Sigmoid colon (tissue), 7 donors: ENCODE data around the gene LINGO1. TPM values are rescaled to one million over a fixed set of nuclear protein-coding genes. Genes with fewer than 3 reads are reported as not detected.
A peak's percentile ranks its signal among the peaks of the same experiment; 100 is the strongest.

Experiments used
- DNase-seq: peaks from one replicate; pipeline ENCODE4 v3.0.0-alpha.2; 2019
- H3K27ac ChIP-seq, 4 donors: fragments of 200-600 bp; sonication (generic); one replicate each; pipeline ENCODE4 v1.5.1; 2016 to 2019; ENCODE audit warnings: mild to moderate bottlenecking in 1 of 4
- H3K27me3 ChIP-seq, 3 donors: fragments of 200-600 bp; sonication (generic); one replicate each; pipeline ENCODE4 v1.5.1; 2019; ENCODE audit warnings: mild to moderate bottlenecking in 1 of 3
- H3K36me3 ChIP-seq, 4 donors: fragments of 200-600 bp; sonication (generic); one replicate each; pipeline ENCODE4 v1.5.1; 2016 to 2019
- H3K4me1 ChIP-seq, 4 donors: fragments of 200-600 bp; sonication (generic); one replicate each; pipeline ENCODE4 v1.5.1; 2017 to 2019
- H3K4me3 ChIP-seq, 4 donors: fragments of 200-600 bp; sonication (generic); one replicate each; pipeline ENCODE4 v1.5.1; 2017 to 2019; ENCODE audit warnings: mild to moderate bottlenecking in 2 of 4, moderate library complexity in 1 of 4
- H3K9me3 ChIP-seq, 4 donors: fragments of 200-600 bp in 3 of 4; sonication (generic) in 3 of 4; one replicate each; pipeline versions ENCODE4 v1.5.1 to v1.6.1; 2013 to 2019
- CTCF ChIP-seq, 4 experiments: fragments of 450-650 bp in 3 of 4; fragments of 200-600 bp in 1 of 4; IDR thresholded peaks; one replicate each; pipeline ENCODE4 v1.5.1; 2016 to 2019; ENCODE audit warnings: antibody characterized with exemption in 4 of 4, mild to moderate bottlenecking in 3 of 4, moderate library complexity in 2 of 4
- EP300 ChIP-seq, 4 donors: sonication (generic); formaldehyde crosslinking; IDR thresholded peaks; one replicate each; pipeline ENCODE4 v1.6.1; 2017; ENCODE audit warnings: antibody characterized with exemption in 4 of 4
- POLR2A ChIP-seq, 2 donors: fragments of 450-650 bp; IDR thresholded peaks; one replicate each; pipeline ENCODE4 v1.6.1; 2016; ENCODE audit warnings: antibody characterized with exemption in 2 of 2, mild to moderate bottlenecking in 2 of 2, moderate library complexity in 2 of 2
- POLR2AphosphoS5 ChIP-seq, 4 donors: sonication (generic); formaldehyde crosslinking; IDR thresholded peaks; one replicate each; pipeline ENCODE4 v1.6.1; 2017; ENCODE audit warnings: antibody characterized with exemption in 4 of 4
- WGBS, 2 donors: extraction: QIAGEN DNeasy Blood & Tissue Kit; methylation state at CpG; one replicate each; pipeline ENCODE4 v1.1.7; 2013; 5-methylcytosine and 5-hydroxymethylcytosine counted together
- intact Hi-C: fragments of 100-400 bp; cut with DNase I; formaldehyde crosslinking; loops from one replicate; pipeline ENCODE4 v1.15.1; 2023
- polyA plus RNA-seq, 3 donors: library from polyadenylated mRNA; stranded (reverse); fragments of 200-250 nt; gene quantifications; one replicate each; pipeline ENCODE4 v1.2.3, GENCODE V29; 2013
- total RNA-seq, 4 donors: library from RNA; depleted of rRNA; stranded (reverse); fragments of >200 nt; gene quantifications; one replicate each; pipeline ENCODE4 v1.1.0, GENCODE V29; 2016
- donor health status: healthy with polysubstance abuse.
- donor health status: Bipolar disorder and iron deficiency.
- donor health status: healthy.

Gene LINGO1
- total and polyA plus RNA-seq, 7 donors = under 0.01 to 3.9 (median 0.68) TPM

DNA sequence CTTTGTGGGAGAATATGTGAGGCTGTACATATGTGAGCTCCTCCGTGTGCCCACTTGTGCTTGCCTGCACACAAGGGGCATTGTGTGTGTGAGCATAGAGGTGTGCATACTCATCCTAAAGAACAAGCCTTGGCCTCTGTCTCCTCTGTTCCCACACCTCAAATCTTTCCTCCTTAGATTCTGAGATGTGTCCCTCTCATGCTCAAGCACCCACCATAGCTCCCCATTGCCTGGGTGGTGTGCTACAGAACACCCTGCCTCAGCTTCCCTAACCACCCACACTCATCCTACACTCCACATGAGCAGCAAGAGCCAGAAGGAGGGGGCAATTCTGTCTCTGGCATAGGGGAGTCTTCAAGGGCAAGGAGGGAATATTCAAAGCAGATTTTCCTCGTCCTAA is 27.7 kb downstream of the LINGO1 start:
- Histone ChIP-seq H3K4me1 (peaks cover 0 to 11% (median 0%) of the 10 kb centered on the region in 4 donors), H3K36me3 (no peaks in the 10 kb centered on the region), H3K27me3 (peaks cover 0 to 9% (median 0%) of the 10 kb centered on the region in 3 donors), H3K9me3 (no peaks in the 10 kb centered on the region), H3K4me3 (no peak overlapping the region), H3K27ac (no peak overlapping the region)
- WGBS, 2 donors = 63 to 81% methylated on average over 2 of the region's 2 CpGs
- TF ChIP-seq POLR2A (IDR thresholded peaks at IDR 0.05) = no peak
- TF ChIP-seq EP300 (IDR thresholded peaks at IDR 0.05) = no peak
- intact Hi-C loops = no loop called here
- no peak for DNase-seq

GRCh38 chr15:77603611-77604336 is 28.9 kb downstream of the LINGO1 start:
- peaks cover 0 to 11% (median 0%) of the 10 kb centered on the region in 4 donors for H3K4me1 ChIP-seq
- no peaks in the 10 kb centered on the region for H3K36me3 ChIP-seq
- no peak for DNase-seq
- H3K4me3 ChIP-seq = no peak overlapping the region
- intact Hi-C loops = no loop called here
- H3K27me3 ChIP-seq = peaks cover 0 to 9% (median 0%) of the 10 kb centered on the region in 3 donors
- no peak for TF ChIP-seq EP300 (IDR thresholded peaks at IDR 0.05)
- no peak for TF ChIP-seq POLR2A (IDR thresholded peaks at IDR 0.05)
- no peak for TF ChIP-seq POLR2AphosphoS5 (IDR thresholded peaks at IDR 0.05)
- H3K27ac ChIP-seq = no peak overlapping the region
- H3K9me3 ChIP-seq = no peaks in the 10 kb centered on the region
- 74 to 82% methylated on average over 14 of the region's 14 CpGs for WGBS, 2 donors

DNA sequence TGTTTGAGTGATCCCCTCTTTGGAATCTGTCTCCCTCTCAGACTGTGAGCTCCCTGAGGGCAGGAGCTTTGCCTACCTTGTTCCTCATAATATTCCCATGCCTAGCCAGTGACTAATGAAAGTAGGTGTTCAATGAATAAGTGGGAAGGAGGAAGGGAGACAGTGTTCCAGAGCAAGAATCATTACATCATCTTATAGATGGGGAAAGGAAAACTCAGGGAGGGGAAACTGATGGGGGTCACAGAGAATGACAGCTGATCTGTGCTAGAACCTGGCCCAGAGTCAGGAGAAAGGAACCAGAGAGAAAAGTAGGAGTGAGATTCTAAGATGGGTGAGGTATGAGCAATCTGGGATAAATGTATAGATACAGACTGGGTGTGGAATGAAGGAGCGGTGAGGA is 29.9 kb downstream of the LINGO1 start:
- TF ChIP-seq EP300 (IDR thresholded peaks at IDR 0.05) = no peak
- no peak for TF ChIP-seq POLR2A (IDR thresholded peaks at IDR 0.05)
- no peak for TF ChIP-seq POLR2AphosphoS5 (IDR thresholded peaks at IDR 0.05)
- no peak for TF ChIP-seq CTCF (IDR thresholded peaks at IDR 0.05)
- WGBS, 2 donors = 94% methylated on average over 1 of the region's 1 CpG
- Histone ChIP-seq H3K9me3 (no peaks in the 10 kb centered on the region), H3K4me1 (peaks cover 0 to 11% (median 0%) of the 10 kb centered on the region in 4 donors), H3K27ac (no peak overlapping the region), H3K36me3 (no peaks in the 10 kb centered on the region), H3K27me3 (peaks cover 0 to 9% (median 0%) of the 10 kb centered on the region in 3 donors), H3K4me3 (no peak overlapping the region)
- no peak for DNase-seq
- intact Hi-C loops = no loop called here

DNA sequence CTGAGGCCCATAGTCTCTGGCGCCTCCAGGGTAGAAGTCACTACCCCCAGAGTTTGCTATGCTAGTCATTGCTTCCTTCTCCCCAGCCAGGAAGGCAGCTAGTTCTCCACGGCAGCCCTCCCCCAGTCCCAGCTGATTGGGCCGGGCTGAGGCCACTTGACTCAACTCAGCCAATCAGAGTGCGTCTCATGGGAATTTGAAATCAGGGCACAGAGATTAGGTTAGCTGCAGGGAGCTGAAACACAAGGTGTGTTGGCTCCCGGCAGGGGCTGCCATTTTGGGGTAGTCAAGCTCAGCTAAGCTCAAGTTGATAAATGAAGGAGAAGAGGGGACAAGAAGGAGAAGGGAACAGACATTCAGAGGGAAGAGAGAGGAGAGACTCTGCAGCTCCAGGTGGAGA is 32.8 kb downstream of the LINGO1 start:
- Histone ChIP-seq H3K36me3 (no peaks in the 10 kb centered on the region), H3K27me3 (no peaks in the 10 kb centered on the region), H3K4me1 (peaks cover 0 to 3% (median 0%) of the 10 kb centered on the region in 4 donors), H3K27ac (peak overlapping the region in 2 of 4 donors; percentile 47 to 55), H3K4me3 (peak overlapping the region in 1 of 4 donors; percentile 18), H3K9me3 (no peaks in the 10 kb centered on the region)
- TF ChIP-seq POLR2A (IDR thresholded peaks at IDR 0.05) (no peak), EP300 (IDR thresholded peaks at IDR 0.05) (no peak), POLR2AphosphoS5 (IDR thresholded peaks at IDR 0.05) (no peak), CTCF (IDR thresholded peaks at IDR 0.05) (no peak)
- 77 to 84% methylated on average over 5 of the region's 5 CpGs for WGBS, 2 donors
- intact Hi-C loops = no loop called here
- peak; percentile 85 for DNase-seq

DNA sequence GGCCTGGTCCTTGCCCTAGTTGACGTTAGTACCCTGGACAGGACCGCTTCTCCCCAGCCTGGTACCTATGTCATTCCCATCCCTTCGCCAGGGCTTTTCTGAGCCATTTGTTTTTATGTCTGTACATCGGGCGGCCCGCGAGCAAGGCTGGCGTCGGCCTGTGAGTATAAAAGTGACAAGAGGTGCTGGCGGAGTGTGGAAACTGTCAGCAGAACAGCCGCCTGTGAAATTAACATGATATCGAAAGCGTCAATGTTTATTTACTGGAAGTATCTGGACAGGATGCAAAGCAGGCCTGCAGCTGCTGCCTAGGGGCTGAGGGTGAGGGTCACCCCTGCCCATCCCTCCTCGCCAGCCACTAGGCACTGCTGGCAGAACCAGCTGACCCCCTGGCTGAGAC is 33.4 kb downstream of the LINGO1 start:
- Histone ChIP-seq H3K9me3 (no peaks in the 10 kb centered on the region), H3K36me3 (no peaks in the 10 kb centered on the region), H3K27ac (peak overlapping the region in 2 of 4 donors; percentile 47 to 55), H3K27me3 (no peaks in the 10 kb centered on the region), H3K4me3 (peak overlapping the region in 1 of 4 donors; percentile 18), H3K4me1 (no peaks in the 10 kb centered on the region)
- no peak for TF ChIP-seq POLR2AphosphoS5 (IDR thresholded peaks at IDR 0.05)
- TF ChIP-seq CTCF (IDR thresholded peaks at IDR 0.05) = no peak
- TF ChIP-seq POLR2A (IDR thresholded peaks at IDR 0.05) = no peak
- TF ChIP-seq EP300 (IDR thresholded peaks at IDR 0.05) = no peak
- DNase-seq = no peak
- 76 to 84% methylated on average over 14 of the region's 14 CpGs for WGBS, 2 donors
- intact Hi-C loops = no loop called here
